ENCODE results near the gene SPRTN.

The SPRTN gene

GRCh38 chr1:231353086-231353485, 15.0 kb downstream of the SPRTN start:
- Histone ChIP-seq H3K4me3 (replicated peaks; ENCODE audit: low read depth, low read length) (no peak overlapping the region), H3K36me3 (ENCODE audit: control insufficient read depth, insufficient read depth, low read length) (no peaks in the 10 kb centered on the region; the same call in 1 of the 2 replicates), H3K27me3 (replicated peaks; ENCODE audit: control insufficient read depth, insufficient read depth, low read length) (no peaks in the 10 kb centered on the region)
- TF ChIP-seq, protein P1, sequence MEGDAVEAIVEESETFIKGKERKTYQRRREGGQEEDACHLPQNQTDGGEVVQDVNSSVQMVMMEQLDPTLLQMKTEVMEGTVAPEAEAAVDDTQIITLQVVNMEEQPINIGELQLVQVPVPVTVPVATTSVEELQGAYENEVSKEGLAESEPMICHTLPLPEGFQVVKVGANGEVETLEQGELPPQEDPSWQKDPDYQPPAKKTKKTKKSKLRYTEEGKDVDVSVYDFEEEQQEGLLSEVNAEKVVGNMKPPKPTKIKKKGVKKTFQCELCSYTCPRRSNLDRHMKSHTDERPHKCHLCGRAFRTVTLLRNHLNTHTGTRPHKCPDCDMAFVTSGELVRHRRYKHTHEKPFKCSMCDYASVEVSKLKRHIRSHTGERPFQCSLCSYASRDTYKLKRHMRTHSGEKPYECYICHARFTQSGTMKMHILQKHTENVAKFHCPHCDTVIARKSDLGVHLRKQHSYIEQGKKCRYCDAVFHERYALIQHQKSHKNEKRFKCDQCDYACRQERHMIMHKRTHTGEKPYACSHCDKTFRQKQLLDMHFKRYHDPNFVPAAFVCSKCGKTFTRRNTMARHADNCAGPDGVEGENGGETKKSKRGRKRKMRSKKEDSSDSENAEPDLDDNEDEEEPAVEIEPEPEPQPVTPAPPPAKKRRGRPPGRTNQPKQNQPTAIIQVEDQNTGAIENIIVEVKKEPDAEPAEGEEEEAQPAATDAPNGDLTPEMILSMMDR (IDR thresholded peaks at IDR 0.05; ENCODE audit: insufficient read depth, low read length, poor library complexity, severe bottlenecking), result no peak
- no peak for DNase-seq (ENCODE audit: extremely low read depth, insufficient read length)

DNA sequence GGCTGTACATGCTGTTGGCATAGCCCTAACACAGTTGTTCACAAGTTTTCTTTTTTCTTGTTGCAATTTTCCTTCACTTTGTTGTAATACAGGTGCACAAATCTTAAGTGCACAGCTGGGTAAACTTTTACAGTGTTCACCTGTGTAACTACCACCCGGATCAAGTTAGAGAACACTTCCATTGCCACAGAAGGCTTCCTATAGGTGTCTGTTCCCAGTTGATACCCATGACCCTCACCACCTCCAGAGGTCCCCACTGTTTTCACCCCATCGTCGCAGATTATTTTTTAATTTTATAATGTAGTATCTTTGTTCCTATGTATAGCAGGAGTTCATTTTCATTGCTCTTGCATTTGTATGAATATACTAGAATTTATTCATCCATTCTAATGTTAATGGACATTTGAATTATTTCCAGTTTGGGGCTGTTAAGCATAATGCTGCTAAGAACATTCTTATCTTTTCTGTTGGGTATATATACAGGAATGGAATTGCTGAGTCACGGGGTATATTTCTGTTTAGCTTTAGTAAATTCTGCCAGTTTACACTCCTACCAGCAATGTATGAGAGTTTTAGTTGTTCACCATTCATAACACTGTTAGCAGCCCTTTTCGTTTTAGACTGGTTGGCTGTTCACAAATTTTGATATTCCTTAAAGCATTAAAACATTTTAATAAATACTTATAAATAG, 16.4 kb downstream of the SPRTN start:
- TF ChIP-seq, protein P1 (IDR thresholded peaks at IDR 0.05; ENCODE audit: insufficient read depth, low read length, poor library complexity, severe bottlenecking), result no peak
- Histone ChIP-seq H3K4me3 (replicated peaks; ENCODE audit: low read depth, low read length) (no peak overlapping the region), H3K36me3 (ENCODE audit: control insufficient read depth, insufficient read depth, low read length) (no peaks in the 10 kb centered on the region; the same call in 1 of the 2 replicates), H3K27me3 (replicated peaks; ENCODE audit: control insufficient read depth, insufficient read depth, low read length) (no peaks in the 10 kb centered on the region)
- DNase-seq (ENCODE audit: extremely low read depth, insufficient read length), result no peak

DNA sequence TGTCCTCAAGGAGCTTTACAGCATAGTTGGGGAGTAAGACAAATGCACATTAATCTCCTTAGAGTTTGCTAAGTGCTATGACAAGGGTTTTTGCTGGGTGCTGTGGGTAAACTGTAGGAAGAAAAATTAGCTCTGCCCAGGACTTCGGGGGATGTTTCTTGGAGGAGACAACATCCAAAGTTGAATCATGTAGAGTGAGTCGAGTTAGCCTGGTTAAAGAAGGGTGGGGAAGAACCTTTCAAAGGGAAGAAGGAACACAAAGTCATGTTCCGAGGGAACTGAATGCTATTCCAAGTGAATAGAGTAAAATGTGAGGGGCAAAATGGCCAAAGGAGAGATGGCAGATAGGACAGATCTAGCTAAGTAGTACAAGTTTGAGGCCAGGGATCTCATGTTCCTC, 17.1 kb downstream of the SPRTN start:
- H3K27me3 ChIP-seq (replicated peaks; ENCODE audit: control insufficient read depth, insufficient read depth, low read length), result no peaks in the 10 kb centered on the region
- no peak overlapping the region for H3K4me3 ChIP-seq (replicated peaks; ENCODE audit: low read depth, low read length)
- no peaks in the 10 kb centered on the region; the same call in 1 of the 2 replicates for H3K36me3 ChIP-seq (ENCODE audit: control insufficient read depth, insufficient read depth, low read length)
- no peak for DNase-seq (ENCODE audit: extremely low read depth, insufficient read length)
- TF ChIP-seq, protein P1 (IDR thresholded peaks at IDR 0.05; ENCODE audit: insufficient read depth, low read length, poor library complexity, severe bottlenecking), result no peak

GRCh38 chr1:231357187-231357772, 19.2 kb downstream of the SPRTN start:
- no peaks in the 10 kb centered on the region; the same call in 1 of the 2 replicates for H3K36me3 ChIP-seq (ENCODE audit: control insufficient read depth, insufficient read depth, low read length)
- TF ChIP-seq, protein P1 (IDR thresholded peaks at IDR 0.05; ENCODE audit: insufficient read depth, low read length, poor library complexity, severe bottlenecking), result no peak
- DNase-seq (ENCODE audit: extremely low read depth, insufficient read length), result no peak
- no peak overlapping the region for H3K4me3 ChIP-seq (replicated peaks; ENCODE audit: low read depth, low read length)
- no peaks in the 10 kb centered on the region for H3K27me3 ChIP-seq (replicated peaks; ENCODE audit: control insufficient read depth, insufficient read depth, low read length)

GRCh38 chr1:231357831-231358354, 19.8 kb downstream of the SPRTN start:
- H3K4me3 ChIP-seq (replicated peaks; ENCODE audit: low read depth, low read length), result no peak overlapping the region
- DNase-seq (ENCODE audit: extremely low read depth, insufficient read length), result peak; percentile 24
- H3K36me3 ChIP-seq (ENCODE audit: control insufficient read depth, insufficient read depth, low read length), result no peaks in the 10 kb centered on the region; the same call in 1 of the 2 replicates
- no peaks in the 10 kb centered on the region for H3K27me3 ChIP-seq (replicated peaks; ENCODE audit: control insufficient read depth, insufficient read depth, low read length)
- TF ChIP-seq, protein P1 (IDR thresholded peaks at IDR 0.05; ENCODE audit: insufficient read depth, low read length, poor library complexity, severe bottlenecking), result peak; percentile 73
